Caco-2 (cell line): Measurements from ENCODE around the gene ZMAT5. TPM values are rescaled to one million over a fixed set of nuclear protein-coding genes. Genes with fewer than 3 reads are reported as not detected.

Experiments used
- BruUV-seq: library from RNA; stranded (reverse); fragments of 400-500 nt; replicated peaks from 2 replicates; lab custom pipeline; 2021; lab: Mats Ljungman, UMichigan
- CTCF ChIA-PET: fragments of 300-600 bp; sonication (Branson Sonifier 250); formaldehyde crosslinking; loops from one replicate; lab custom pipeline; 2022; ENCODE audit warnings: antibody characterized with exemption; lab: Charles Lee
- POLR2A ChIA-PET: fragments of 300-600 bp; sonication (Branson Sonifier 250); formaldehyde crosslinking; loops from one replicate; lab custom pipeline; 2022; ENCODE audit warnings: antibody characterized with exemption; lab: Charles Lee
- DNase-seq, 2 experiments: peaks; one replicate each; pipeline versions ENCODE4 v3.0.0 to v3.0.0-alpha.2; 2020 to 2022
- H3K27me3 ChIP-seq: replicated peaks from 2 replicates; pipeline ENCODE4 v1.6.0; 2011; ENCODE audit warnings: low read length; ENCODE audit not compliant: control insufficient read depth, insufficient read depth
- H3K36me3 ChIP-seq: 2 replicates; pipeline ENCODE4 v1.5.1; 2011; ENCODE audit warnings: low read length; ENCODE audit not compliant: control insufficient read depth, insufficient read depth
- H3K4me1 ChIP-seq: fragments of 250-450 bp; sonication (Bioruptor Pico); 2 replicates; pipeline ENCODE4 v1.5.1; 2020; ENCODE audit warnings: mild to moderate bottlenecking
- H3K4me3 ChIP-seq: 2 replicates; pipeline ENCODE4 v1.5.1; 2011; ENCODE audit warnings: low read depth, mild to moderate bottlenecking, control low read depth, low read length
- H3K9me3 ChIP-seq: fragments of 250-450 bp; sonication (Bioruptor Pico); 2 replicates; pipeline ENCODE4 v1.5.1; 2020; ENCODE audit warnings: mild to moderate bottlenecking, moderate library complexity
- H3K27ac Mint-ChIP-seq: one replicate; pipeline ENCODE4 v1.8.0; 2022; ENCODE audit warnings: mixed read lengths; ENCODE audit not compliant: unreplicated experiment
- H3K27me3 Mint-ChIP-seq: one replicate; pipeline ENCODE4 v1.8.0; 2022; ENCODE audit warnings: mixed read lengths; ENCODE audit not compliant: insufficient read depth, unreplicated experiment
- H3K36me3 Mint-ChIP-seq: one replicate; pipeline ENCODE4 v1.8.0; 2022; ENCODE audit warnings: mild to moderate bottlenecking, mixed read lengths; ENCODE audit not compliant: insufficient read depth, unreplicated experiment
- H3K4me1 Mint-ChIP-seq: one replicate; pipeline ENCODE4 v1.8.0; 2022; ENCODE audit warnings: low read depth, mixed read lengths; ENCODE audit not compliant: unreplicated experiment
- H3K4me3 Mint-ChIP-seq: one replicate; pipeline ENCODE4 v1.8.0; 2022; ENCODE audit warnings: mild to moderate bottlenecking, moderate library complexity, mixed read lengths; ENCODE audit not compliant: unreplicated experiment
- H3K9me3 Mint-ChIP-seq: one replicate; pipeline ENCODE4 v1.8.0; 2022; ENCODE audit warnings: mixed read lengths; ENCODE audit not compliant: unreplicated experiment
- CTCF ChIP-seq, 2 experiments: fragments of 200-600 bp in 1 of 2; IDR thresholded peaks; 1 replicate in 1 of 2; 2 replicates in 1 of 2; pipeline versions ENCODE4 v1.5.1 to v1.8.0; 2011 to 2022; ENCODE audit warnings: antibody characterized with exemption in 1 of 2, control low read depth in 1 of 2, inconsistent platforms in 1 of 2, low read depth in 1 of 2, low read length in 1 of 2, mild to moderate bottlenecking in 1 of 2, moderate library complexity in 1 of 2; ENCODE audit not compliant: insufficient read depth in 1 of 2, severe bottlenecking in 1 of 2, unreplicated experiment in 1 of 2
- intact Hi-C: fragments of 100-400 bp; cut with micrococcal nuclease; formaldehyde crosslinking; loops from one replicate; pipeline ENCODE4 v1.10.0; 2022; ENCODE audit not compliant: unreplicated experiment
- total RNA-seq: library from RNA; stranded (reverse); gene quantifications from 2 replicates; pipeline ENCODE4 v1.2.3, GENCODE V29; 2022

Gene ZMAT5
- total RNA-seq, 1 experiment from 2014 or later: 19.7 TPM

- H3K9me3 Mint-ChIP-seq: no peaks in the 10 kb centered on the region
- H3K4me1 Mint-ChIP-seq: no peaks in the 10 kb centered on the region
- no peak overlapping the region for H3K4me3 Mint-ChIP-seq
- peaks cover 4% of the 10 kb centered on the region for H3K27me3 Mint-ChIP-seq
- no TSS peak for BruUV-seq
- no peaks in the 10 kb centered on the region for H3K27me3 ChIP-seq
- no peak overlapping the region for H3K27ac Mint-ChIP-seq
- no peak overlapping the region for H3K4me3 ChIP-seq
- ChIA-PET CTCF (interaction anchor here (1.7 kb wide), 1 partner anchor 279 kb away, joined by 9 read pairs; no protein-coding TSS in a partner anchor), POLR2A (no interaction called here)
- no peaks in the 10 kb centered on the region for H3K36me3 ChIP-seq
- DNase-seq: no peak
- H3K4me1 ChIP-seq: no peaks in the 10 kb centered on the region
- intact Hi-C loops: loop anchor here (5.0 kb wide), 1 partner anchor 41 kb away; the partner anchor contains the start of genes UQCR10 and ZMAT5
- H3K36me3 Mint-ChIP-seq: no peaks in the 10 kb centered on the region
- no peak for TF ChIP-seq CTCF (IDR thresholded peaks at IDR 0.05; ENCODE audit: insufficient read depth in 1 of 2, low read depth in 1 of 2, low read length in 1 of 2, severe bottlenecking in 1 of 2, unreplicated experiment in 1 of 2)
- no peaks in the 10 kb centered on the region for H3K9me3 ChIP-seq
Measured at GRCh38 chr22:29726512-29727130, 40.2 kb downstream of the ZMAT5 start.

DNA sequence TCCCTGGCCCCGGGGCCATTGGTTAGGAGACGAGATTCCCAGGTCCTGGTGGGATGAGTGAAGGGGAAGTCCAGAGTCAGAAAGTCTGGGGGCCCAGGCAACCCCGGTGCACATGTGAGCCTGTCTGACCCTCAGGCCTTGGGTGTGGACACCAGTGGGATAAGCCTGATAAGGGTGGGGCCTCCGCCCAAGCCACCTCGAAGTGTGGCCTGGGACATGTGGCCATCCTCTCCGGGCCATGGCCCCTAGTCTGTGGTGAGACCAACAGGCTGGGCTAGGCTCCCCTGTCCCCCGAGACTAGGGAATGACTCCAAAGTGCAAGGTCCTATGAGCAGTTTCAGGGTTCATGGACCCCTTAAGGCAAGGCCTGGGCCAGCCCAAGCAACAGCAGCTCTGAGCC lies 40.7 kb downstream of the ZMAT5 start:
- Histone ChIP-seq H3K4me3 (no peak overlapping the region), H3K9me3 (no peaks in the 10 kb centered on the region), H3K27me3 (no peaks in the 10 kb centered on the region), H3K4me1 (no peaks in the 10 kb centered on the region), H3K36me3 (no peaks in the 10 kb centered on the region)
- intact Hi-C loops: loop anchor here (5.0 kb wide), 1 partner anchor 41 kb away; the partner anchor contains the start of genes UQCR10 and ZMAT5
- H3K4me1 Mint-ChIP-seq: no peaks in the 10 kb centered on the region
- TF ChIP-seq CTCF (IDR thresholded peaks at IDR 0.05; ENCODE audit: insufficient read depth in 1 of 2, low read depth in 1 of 2, low read length in 1 of 2, severe bottlenecking in 1 of 2, unreplicated experiment in 1 of 2): no peak
- ChIA-PET CTCF (interaction anchor here (1.7 kb wide), 1 partner anchor 280 kb away, joined by 9 read pairs; no protein-coding TSS in a partner anchor), POLR2A (no interaction called here)
- no peak overlapping the region for H3K27ac Mint-ChIP-seq
- DNase-seq: no peak
- H3K9me3 Mint-ChIP-seq: no peaks in the 10 kb centered on the region
- H3K27me3 Mint-ChIP-seq: peaks cover 4% of the 10 kb centered on the region
- no peak overlapping the region for H3K4me3 Mint-ChIP-seq
- no TSS peak for BruUV-seq
- no peaks in the 10 kb centered on the region for H3K36me3 Mint-ChIP-seq

DNA sequence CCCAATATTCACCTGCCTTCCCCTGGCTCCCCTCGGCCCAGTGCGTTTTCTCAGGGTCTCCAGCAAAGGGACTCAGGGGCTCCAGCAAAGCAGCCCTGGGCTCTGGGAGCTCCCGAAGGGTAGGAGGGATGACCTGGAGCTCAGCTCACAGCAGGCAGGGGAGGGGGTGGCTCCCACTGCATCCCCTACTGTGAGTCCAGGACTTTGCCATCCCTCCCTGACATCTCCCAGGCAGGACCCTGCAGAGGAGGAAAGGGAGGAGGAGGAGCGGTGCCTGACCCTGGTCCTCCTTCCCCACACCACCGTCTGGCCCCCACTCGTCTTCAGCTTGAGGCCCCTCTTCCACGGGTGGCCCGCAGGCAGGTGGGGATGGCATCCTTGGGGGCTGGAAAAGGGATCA lies 42.0 kb downstream of the ZMAT5 start:
- POLR2A ChIA-PET: no interaction called here
- no peaks in the 10 kb centered on the region for H3K9me3 Mint-ChIP-seq
- intact Hi-C loops: loop anchor here (5.0 kb wide), 1 partner anchor 42 kb away; the partner anchor contains the start of genes UQCR10 and ZMAT5
- H3K4me1 Mint-ChIP-seq: no peaks in the 10 kb centered on the region
- no peak overlapping the region for H3K4me3 ChIP-seq
- peaks cover 4% of the 10 kb centered on the region for H3K27me3 Mint-ChIP-seq
- no peaks in the 10 kb centered on the region for H3K9me3 ChIP-seq
- BruUV-seq: no TSS peak
- H3K36me3 ChIP-seq: no peaks in the 10 kb centered on the region
- no peaks in the 10 kb centered on the region for H3K36me3 Mint-ChIP-seq
- no peak for DNase-seq
- H3K4me1 ChIP-seq: no peaks in the 10 kb centered on the region
- CTCF ChIA-PET: no interaction called here
- no peak for TF ChIP-seq CTCF (IDR thresholded peaks at IDR 0.05; ENCODE audit: insufficient read depth in 1 of 2, low read depth in 1 of 2, low read length in 1 of 2, severe bottlenecking in 1 of 2, unreplicated experiment in 1 of 2)
- H3K27ac Mint-ChIP-seq: no peak overlapping the region
- H3K27me3 ChIP-seq: no peaks in the 10 kb centered on the region
- no peak overlapping the region for H3K4me3 Mint-ChIP-seq
